ENCODE results near the gene ADSS1.
A peak's percentile ranks its signal among the peaks of the same experiment; 100 is the strongest.

ADSS1 gene

DNA sequence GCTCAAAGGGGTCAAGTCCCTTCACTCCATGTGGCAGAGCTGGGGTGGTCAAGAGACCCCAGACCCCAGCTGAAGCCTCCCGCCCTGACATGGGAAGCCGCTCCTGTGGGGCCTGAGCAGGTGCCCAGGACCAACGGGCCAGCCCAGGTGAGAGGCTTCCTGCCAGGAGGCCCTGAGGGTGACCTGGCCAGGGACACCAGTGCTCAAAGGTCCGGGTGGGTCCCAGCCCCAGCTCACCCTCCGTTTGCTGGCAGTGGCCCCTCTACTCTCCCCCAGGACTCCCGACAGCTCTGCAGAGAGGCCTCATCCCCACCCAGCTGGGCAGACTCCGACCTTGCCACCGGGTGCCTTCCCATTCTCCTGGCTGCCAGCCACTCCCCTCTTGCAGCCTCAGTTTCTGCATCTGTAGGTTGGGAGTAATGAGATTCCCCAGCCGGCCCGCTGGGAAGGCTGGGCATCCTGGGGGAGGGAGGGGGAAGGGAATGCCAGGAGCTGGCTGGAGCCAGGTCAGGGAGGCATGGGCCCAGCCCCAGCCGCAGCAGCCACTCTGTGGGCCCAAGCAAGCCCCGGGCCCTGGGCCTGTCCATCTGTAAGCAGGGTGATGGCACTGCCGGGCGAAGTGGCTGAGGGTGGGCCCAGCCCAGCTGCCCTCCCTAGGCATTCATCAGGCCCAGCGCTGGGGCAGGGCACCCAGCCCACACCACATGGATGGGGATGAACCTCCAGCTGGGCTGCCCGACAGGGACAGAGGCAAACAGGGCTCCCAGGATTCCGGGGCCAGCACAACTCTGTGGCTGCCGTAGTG, 44.9 kb upstream of the ADSS1 start:
- TF ChIP-seq, protein P1, sequence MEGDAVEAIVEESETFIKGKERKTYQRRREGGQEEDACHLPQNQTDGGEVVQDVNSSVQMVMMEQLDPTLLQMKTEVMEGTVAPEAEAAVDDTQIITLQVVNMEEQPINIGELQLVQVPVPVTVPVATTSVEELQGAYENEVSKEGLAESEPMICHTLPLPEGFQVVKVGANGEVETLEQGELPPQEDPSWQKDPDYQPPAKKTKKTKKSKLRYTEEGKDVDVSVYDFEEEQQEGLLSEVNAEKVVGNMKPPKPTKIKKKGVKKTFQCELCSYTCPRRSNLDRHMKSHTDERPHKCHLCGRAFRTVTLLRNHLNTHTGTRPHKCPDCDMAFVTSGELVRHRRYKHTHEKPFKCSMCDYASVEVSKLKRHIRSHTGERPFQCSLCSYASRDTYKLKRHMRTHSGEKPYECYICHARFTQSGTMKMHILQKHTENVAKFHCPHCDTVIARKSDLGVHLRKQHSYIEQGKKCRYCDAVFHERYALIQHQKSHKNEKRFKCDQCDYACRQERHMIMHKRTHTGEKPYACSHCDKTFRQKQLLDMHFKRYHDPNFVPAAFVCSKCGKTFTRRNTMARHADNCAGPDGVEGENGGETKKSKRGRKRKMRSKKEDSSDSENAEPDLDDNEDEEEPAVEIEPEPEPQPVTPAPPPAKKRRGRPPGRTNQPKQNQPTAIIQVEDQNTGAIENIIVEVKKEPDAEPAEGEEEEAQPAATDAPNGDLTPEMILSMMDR (IDR thresholded peaks at IDR 0.05; ENCODE audit: low read depth, low read length): no peak
- DNase-seq (ENCODE audit: low read depth in 2 of 2): no peak
- no peak overlapping the region for H3K4me3 ChIP-seq (replicated peaks in 1 of 2; ENCODE audit: low read depth in 2 of 2, low read length in 2 of 2)

DNA sequence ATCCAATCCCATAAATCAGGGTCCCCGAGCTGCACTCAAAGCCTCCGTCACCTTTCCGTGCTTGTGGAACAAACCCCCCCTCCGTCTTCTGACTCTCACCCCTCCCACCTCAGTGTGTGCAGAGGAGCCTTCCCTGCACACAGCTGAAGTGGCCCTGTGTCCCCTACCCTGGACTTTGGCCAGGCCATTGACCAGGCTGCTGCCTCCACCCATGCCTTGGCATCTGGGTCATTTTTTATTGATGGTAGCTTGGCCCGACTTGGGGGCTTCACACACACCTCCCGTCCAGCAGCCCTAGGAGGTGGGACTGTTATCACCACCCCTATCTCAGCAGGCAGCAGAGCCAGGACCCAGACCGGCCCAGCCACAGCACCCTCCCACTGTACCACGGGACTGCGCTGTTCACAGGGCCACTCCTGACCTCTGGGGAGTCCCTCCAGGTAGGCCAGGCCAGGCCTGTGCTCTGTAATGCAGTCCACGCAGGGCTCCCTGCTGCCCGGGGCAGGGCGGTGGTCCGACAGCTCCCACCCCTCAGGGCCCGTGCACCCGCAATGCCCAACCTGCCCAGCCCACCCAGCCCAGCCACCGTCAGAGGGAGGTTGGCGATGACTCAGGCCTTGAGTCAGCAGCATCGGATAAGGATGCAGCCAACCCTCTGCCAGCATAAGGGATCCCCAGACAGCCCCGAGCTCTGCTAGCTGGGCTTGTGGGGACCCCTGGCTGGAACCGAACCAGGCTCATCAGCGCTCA, 43.8 kb upstream of the ADSS1 start:
- TF ChIP-seq, protein P1 (IDR thresholded peaks at IDR 0.05; ENCODE audit: low read depth, low read length): no peak
- DNase-seq (ENCODE audit: low read depth in 2 of 2): peak; percentile 79 to 82
- H3K4me3 ChIP-seq (replicated peaks in 1 of 2; ENCODE audit: low read depth in 2 of 2, low read length in 2 of 2): peak overlapping the region in 1 of 2 donors; percentile 33

DNA sequence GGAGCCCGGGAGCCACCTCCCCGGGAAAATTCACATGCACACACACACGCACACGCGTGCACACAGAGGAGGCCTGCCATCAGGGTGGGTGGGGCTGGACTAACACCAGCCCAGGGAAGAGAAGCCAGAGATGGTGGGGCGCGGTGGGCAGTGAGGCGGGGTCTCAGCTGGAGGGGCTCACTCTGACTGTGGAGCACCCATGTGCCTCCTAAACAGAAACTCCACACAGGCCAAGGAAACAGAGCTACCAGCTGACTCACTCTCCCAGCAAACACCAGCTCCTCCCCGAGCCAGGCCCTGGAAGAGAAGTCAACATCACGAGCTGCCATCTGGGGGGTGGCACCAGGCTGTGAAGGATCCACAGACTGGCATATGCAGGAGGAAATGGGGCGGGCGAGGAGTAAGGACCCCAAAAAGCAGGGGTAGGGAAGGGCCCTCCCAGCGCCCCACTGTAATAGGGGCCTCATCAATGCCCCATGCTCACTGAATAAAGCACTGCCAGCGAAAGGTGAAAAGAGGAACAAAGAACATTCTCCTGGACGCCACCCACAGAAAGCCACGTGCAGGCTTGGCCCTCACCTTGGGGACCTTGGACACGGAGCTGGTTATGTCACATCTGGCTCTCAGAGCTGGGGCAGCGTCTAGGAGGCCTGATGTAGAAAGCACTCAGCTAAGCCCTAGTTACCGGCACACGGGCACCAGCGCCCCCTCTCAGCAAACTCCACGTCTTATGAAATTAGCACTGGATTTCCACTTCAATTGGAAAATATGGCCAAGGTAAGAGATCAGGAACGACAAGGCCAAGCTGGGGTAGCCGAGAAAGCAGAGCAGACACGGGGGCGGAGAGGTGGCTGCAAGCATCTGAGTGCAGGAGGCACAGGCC, 43.0 kb upstream of the ADSS1 start:
- DNase-seq (ENCODE audit: low read depth in 2 of 2): peak; percentile 82 to 86
- peak overlapping the region; percentile 2 to 45 for H3K4me3 ChIP-seq (replicated peaks in 1 of 2; ENCODE audit: low read depth in 2 of 2, low read length in 2 of 2)
- TF ChIP-seq, protein P1 (IDR thresholded peaks at IDR 0.05; ENCODE audit: low read depth, low read length): peak; percentile 29

DNA sequence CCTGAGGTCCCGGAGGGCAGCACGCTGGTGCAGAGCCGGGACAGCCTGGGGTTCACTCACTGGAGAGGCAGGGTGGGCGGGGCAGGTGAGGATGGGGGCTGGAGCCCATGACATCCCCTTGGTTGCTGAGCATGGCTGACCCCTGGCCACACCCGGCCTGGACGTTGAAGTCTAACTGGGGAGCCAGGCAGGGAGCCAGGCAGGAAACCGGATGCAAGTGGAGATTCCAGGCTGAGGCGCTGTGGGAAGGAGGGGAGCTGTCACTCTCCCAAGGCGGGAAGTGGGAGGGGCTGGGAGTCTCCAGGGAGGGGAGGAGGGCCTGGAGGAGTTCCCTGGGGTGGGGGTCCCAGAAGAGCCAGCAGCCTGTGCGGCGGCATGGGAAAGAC, 42.3 kb upstream of the ADSS1 start:
- TF ChIP-seq, protein P1 (IDR thresholded peaks at IDR 0.05; ENCODE audit: low read depth, low read length): no peak
- H3K4me3 ChIP-seq (replicated peaks in 1 of 2; ENCODE audit: low read depth in 2 of 2, low read length in 2 of 2): peak overlapping the region in 1 of 2 donors; percentile 45
- peak; percentile 83 to 93 for DNase-seq (ENCODE audit: low read depth in 2 of 2)

DNA sequence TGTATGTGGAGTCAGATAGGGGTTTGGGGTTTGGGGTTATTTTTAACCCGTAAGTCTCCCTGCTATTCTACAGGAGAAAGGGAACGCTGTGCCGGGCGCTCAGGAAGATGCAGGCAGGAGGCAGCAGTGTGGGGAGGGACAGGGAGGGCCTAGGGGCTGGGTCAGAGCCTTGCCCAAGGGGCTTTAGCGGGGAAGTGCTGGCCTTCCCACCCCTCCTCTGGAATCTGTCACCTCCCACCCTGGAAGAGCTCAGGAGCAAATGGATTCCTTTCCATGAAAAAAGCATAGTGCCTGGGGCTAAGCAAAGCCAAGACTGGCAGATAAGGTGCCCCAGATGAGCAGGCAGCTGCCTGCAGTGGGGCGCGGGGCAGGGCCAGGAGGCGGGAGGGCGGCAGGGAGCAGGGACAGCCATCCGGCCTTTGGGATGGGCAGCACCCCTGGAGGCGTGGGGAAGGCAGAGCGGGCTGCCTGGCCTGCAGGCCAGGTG, 41.9 kb upstream of the ADSS1 start:
- TF ChIP-seq, protein P1 (IDR thresholded peaks at IDR 0.05; ENCODE audit: low read depth, low read length): no peak
- peak overlapping the region in 1 of 2 donors; percentile 45 for H3K4me3 ChIP-seq (replicated peaks in 1 of 2; ENCODE audit: low read depth in 2 of 2, low read length in 2 of 2)
- DNase-seq (ENCODE audit: low read depth in 2 of 2): peak in 1 of 2 donors; percentile 59
